A549 (cell line): Measurements from ENCODE around the gene COG5. TPM values are rescaled to one million over a fixed set of nuclear protein-coding genes. Genes with fewer than 3 reads are reported as not detected.

Source experiments
- ATAC-seq, 2 experiments: fragments of 200-7000 bp in 1 of 2; fragments of >200 bp in 1 of 2; cut with Nextera tagmentation in 1 of 2; cut with Tn5 transposase in 1 of 2; 3 replicates each; pipeline versions ENCODE4 v1.8.0 to v1.9.1; 2018 to 2020; ENCODE audit warnings: mild to moderate bottlenecking in 1 of 2, moderate library complexity in 1 of 2
- CTCF ChIA-PET: fragments of 300-600 bp; sonication (Branson Sonifier 250); formaldehyde crosslinking; extraction: SDS; loops from one replicate; lab custom pipeline; 2021; ENCODE audit warnings: antibody characterized with exemption, inconsistent platforms; lab: Yijun Ruan, JAX
- POLR2A ChIA-PET: fragments of 350-600 bp; formaldehyde crosslinking; extraction: SDS; loops from one replicate; lab custom pipeline; 2021; ENCODE audit warnings: antibody characterized with exemption, inconsistent platforms; lab: Yijun Ruan, JAX
- DNase-seq, 2 experiments: peaks; one replicate each; pipeline versions ENCODE4 v3.0.0 to v3.0.0-alpha.2; 2011 to 2016; ENCODE audit warnings: low read depth in 1 of 2, low spot score in 1 of 2
- FAIRE-seq: peaks from 2 replicates; lab custom pipeline; 2011; peaks lifted over from hg19 to GRCh38; lab: Jason Lieb, UNC
- H3K27ac ChIP-seq, 2 experiments: fragments of >200 bp; sonication (Bioruptor Twin); formaldehyde crosslinking; 3 replicates each; pipeline ENCODE4 v1.5.1; 2016 to 2017
- H3K4me1 ChIP-seq: fragments of >200 bp; sonication (Bioruptor Twin); formaldehyde crosslinking; 3 replicates; pipeline ENCODE4 v1.6.1; 2016
- H3K4me2 ChIP-seq: fragments of >200 bp; sonication (Bioruptor Twin); formaldehyde crosslinking; 3 replicates; pipeline ENCODE4 v1.6.1; 2016
- H3K4me3 ChIP-seq: fragments of >200 bp; sonication (Bioruptor Twin); formaldehyde crosslinking; 3 replicates; pipeline ENCODE4 v1.5.1; 2016
- H3K9me3 ChIP-seq: fragments of >200 bp; sonication (Bioruptor Twin); formaldehyde crosslinking; 3 replicates; pipeline ENCODE4 v1.6.1; 2016
- ESRRA ChIP-seq: fragments of 150-350 bp; IDR thresholded peaks from 2 replicates; pipeline ENCODE4 v1.6.1; 2014; ENCODE audit warnings: mild to moderate bottlenecking, low read length, borderline replicate concordance
- HEYL ChIP-seq: fragments of 250-450 bp; sonication (Bioruptor Pico); IDR thresholded peaks from 2 replicates; pipeline ENCODE4 v1.8.0; 2021; ENCODE audit warnings: mild to moderate bottlenecking, moderate library complexity
- KDM1A ChIP-seq: fragments of 200-600 bp; sonication (generic); IDR thresholded peaks from 2 replicates; pipeline ENCODE4 v1.6.1; 2016; ENCODE audit warnings: low read depth, mild to moderate bottlenecking
- MAFK ChIP-seq: fragments of 450-650 bp; IDR thresholded peaks from 2 replicates; pipeline ENCODE4 v1.6.1; 2014; ENCODE audit not compliant: partially characterized antibody
- MAZ ChIP-seq: fragments of 150-350 bp; IDR thresholded peaks from 2 replicates; pipeline ENCODE4 v1.6.1; 2014; ENCODE audit warnings: antibody characterized with exemption, low read depth, low read length, borderline replicate concordance
- TP53 ChIP-seq: fragments of 250-450 bp; sonication (Bioruptor Pico); IDR thresholded peaks from 2 replicates; pipeline ENCODE4 v1.5.0; 2021; ENCODE audit warnings: mild to moderate bottlenecking, moderate library complexity
- WGBS: methylation state at CpG from one replicate; pipeline ENCODE4 v1.1.6; 2017; ENCODE audit errors: missing lambda C conversion rate; 5-methylcytosine and 5-hydroxymethylcytosine counted together
- polyA plus RNA-seq, 4 experiments: library from polyadenylated mRNA; depleted of rRNA in 3 of 4; stranded (reverse); fragments of >200 nt; fragmentation: RNase III in 1 of 4; extraction: RNeasy Plus Mini Kit Qiagen cat#74134 plus additional on column Dnase treatment in 1 of 4; gene quantifications; 2 replicates in 3 of 4; 3 replicates in 1 of 4; pipeline ENCODE4 v1.2.3, GENCODE V29; 2011 to 2017
- small RNA-seq, 6 experiments: library from RNA; depleted of rRNA; stranded (forward); fragments of <200 nt; gene quantifications; one replicate each; pipeline ENCODE3, GENCODE V24; 2012

The COG5 gene
- polyA plus RNA-seq, 2 of the 4 experiments (the other 2 are of a cell fraction) = 22.5 to 44.0 TPM

GRCh38 chr7:107152011-107152410, 411.7 kb downstream of the COG5 start:
- ChIA-PET POLR2A (interaction anchor here (1.2 kb wide), 1 partner anchor 16 kb away, joined by 4 read pairs; the partner anchor contains the start of gene HBP1), CTCF (interaction anchor here (1.0 to 7.7 kb wide), 8 partner anchors 10 to 372 kb away, joined by 3 to 163 read pairs (median 10); no protein-coding TSS in a partner anchor)
- no peak overlapping the region for H3K4me2 ChIP-seq
- H3K27ac ChIP-seq = no peak overlapping the region
- WGBS = 36% methylated on average over 4 of the region's 4 CpGs
- H3K4me3 ChIP-seq = no peak overlapping the region
- H3K4me1 ChIP-seq = peaks cover 5% of the 10 kb centered on the region; the same call in 1 of the 3 replicates
- H3K9me3 ChIP-seq = no peaks in the 10 kb centered on the region
- DNase-seq (peak in 1 of 2 experiments; percentile 19), ATAC-seq (no peak; a peak in 1 of 6 replicates), FAIRE-seq (no peak)
- TF ChIP-seq MAFK (no peak), HEYL (CRISPR knock-in tag) (no peak), ESRRA (no peak), TP53 (CRISPR knock-in tag) (no peak), MAZ (no peak), KDM1A (no peak)

Small RNA genes lying within 50 kb of the gene (small RNA-seq; reads per million reads assigned to genes)
- 0 reads per million in 6 experiments for gene AC002381.1
- gene RF01233 = 0 reads per million in 6 experiments

Other genes with a start within 250 kb of the COG5 start
- not detected in 2 replicates for gene GPR22, start 93.9 kb downstream of the COG5 start, polyA plus RNA-seq (2011; rRNA removed)
- not detected in 3 replicates for gene GPR22, start 93.9 kb downstream of the COG5 start, polyA plus RNA-seq (2017; fragmentation: RNase III; extraction: RNeasy Plus Mini Kit Qiagen cat#74134 plus additional on column Dnase treatment)
- 13.6 and 17.4 TPM in 2 replicates for gene DUS4L, start 51 bp upstream of the COG5 start, polyA plus RNA-seq (2011; rRNA removed)
- gene DUS4L, start 51 bp upstream of the COG5 start, polyA plus RNA-seq (2017; fragmentation: RNase III; extraction: RNeasy Plus Mini Kit Qiagen cat#74134 plus additional on column Dnase treatment) = 10.0 to 10.4 TPM (median 10.1 TPM) in 3 replicates
- 45.2 and 66.9 TPM in 2 replicates for gene BCAP29, start 16.3 kb upstream of the COG5 start, polyA plus RNA-seq (2011; rRNA removed)
- 38.0 to 43.0 TPM (median 41.3 TPM) in 3 replicates for gene BCAP29, start 16.3 kb upstream of the COG5 start, polyA plus RNA-seq (2017; fragmentation: RNase III; extraction: RNeasy Plus Mini Kit Qiagen cat#74134 plus additional on column Dnase treatment)
- 0.34 and 0.43 TPM in 2 replicates for gene SLC26A4, start 96.9 kb upstream of the COG5 start, polyA plus RNA-seq (2011; rRNA removed)
- gene SLC26A4, start 96.9 kb upstream of the COG5 start, polyA plus RNA-seq (2017; fragmentation: RNase III; extraction: RNeasy Plus Mini Kit Qiagen cat#74134 plus additional on column Dnase treatment) = 0.12 to 0.21 TPM (median 0.13 TPM) in 3 replicates
- gene CBLL1, start 180.2 kb upstream of the COG5 start, polyA plus RNA-seq (2011; rRNA removed) = 26.1 and 27.3 TPM in 2 replicates
- gene CBLL1, start 180.2 kb upstream of the COG5 start, polyA plus RNA-seq (2017; fragmentation: RNase III; extraction: RNeasy Plus Mini Kit Qiagen cat#74134 plus additional on column Dnase treatment) = 40.2 to 46.3 TPM (median 40.5 TPM) in 3 replicates
- gene SLC26A3, start 239.3 kb upstream of the COG5 start, polyA plus RNA-seq (2011; rRNA removed) = not detected in 2 replicates
- not detected in 3 replicates for gene SLC26A3, start 239.3 kb upstream of the COG5 start, polyA plus RNA-seq (2017; fragmentation: RNase III; extraction: RNeasy Plus Mini Kit Qiagen cat#74134 plus additional on column Dnase treatment)